ENCODE data around the gene SPEG. TPM values are rescaled to one million over a fixed set of nuclear protein-coding genes. Genes with fewer than 3 reads are reported as not detected.

Gene SPEG
- total RNA-seq = 10 to 100 TPM in 2 of 4 donors, 1 to 10 TPM in 2; 3.2 to 49.5 (median 10.2) TPM

DNA sequence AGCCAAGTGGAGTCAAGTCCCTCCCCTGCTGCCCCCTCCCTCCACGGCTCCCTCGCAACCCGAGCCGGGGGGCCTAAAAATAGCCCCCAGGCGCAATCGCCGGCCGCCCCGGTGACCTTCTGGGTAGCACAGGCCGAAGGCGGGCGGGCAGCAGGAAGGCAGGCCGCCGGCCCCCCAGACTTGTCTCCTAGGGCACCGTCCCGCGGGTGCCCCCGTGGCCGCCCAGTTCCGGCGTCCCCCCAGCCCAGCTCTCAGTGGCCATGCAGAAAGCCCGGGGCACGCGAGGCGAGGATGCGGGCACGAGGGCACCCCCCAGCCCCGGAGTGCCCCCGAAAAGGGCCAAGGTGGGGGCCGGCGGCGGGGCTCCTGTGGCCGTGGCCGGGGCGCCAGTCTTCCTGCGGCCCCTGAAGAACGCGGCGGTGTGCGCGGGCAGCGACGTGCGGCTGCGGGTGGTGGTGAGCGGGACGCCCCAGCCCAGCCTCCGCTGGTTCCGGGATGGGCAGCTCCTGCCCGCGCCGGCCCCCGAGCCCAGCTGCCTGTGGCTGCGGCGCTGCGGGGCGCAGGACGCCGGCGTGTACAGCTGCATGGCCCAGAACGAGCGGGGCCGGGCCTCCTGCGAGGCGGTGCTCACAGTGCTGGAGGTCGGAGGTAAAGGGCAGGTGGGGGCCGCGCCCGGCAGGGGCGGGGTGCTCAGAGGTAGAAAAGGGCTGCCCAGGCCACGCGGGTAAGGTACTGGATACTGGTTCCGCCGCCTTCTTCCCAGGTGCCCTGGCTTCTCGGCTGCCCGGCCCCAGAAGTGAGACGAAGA lies at the start of gene SPEG:
TSS of gene SPEG (plus strand) at position 126 of the 808 bp plus-strand sequence. CDS start at position 261, 135 bp downstream.
- peaks cover 0 to 16% (median 5%) of the 10 kb centered on the region in 4 donors for H3K4me1 ChIP-seq
- peak within 1 kb of the TSS in 2 of 4 donors; percentile 43 to 84 for H3K27ac ChIP-seq
- H3K9me3 ChIP-seq = no peaks in the 10 kb centered on the region
- TF ChIP-seq POLR2A (IDR thresholded peaks at IDR 0.05) = no peak
- TF ChIP-seq, protein P1, sequence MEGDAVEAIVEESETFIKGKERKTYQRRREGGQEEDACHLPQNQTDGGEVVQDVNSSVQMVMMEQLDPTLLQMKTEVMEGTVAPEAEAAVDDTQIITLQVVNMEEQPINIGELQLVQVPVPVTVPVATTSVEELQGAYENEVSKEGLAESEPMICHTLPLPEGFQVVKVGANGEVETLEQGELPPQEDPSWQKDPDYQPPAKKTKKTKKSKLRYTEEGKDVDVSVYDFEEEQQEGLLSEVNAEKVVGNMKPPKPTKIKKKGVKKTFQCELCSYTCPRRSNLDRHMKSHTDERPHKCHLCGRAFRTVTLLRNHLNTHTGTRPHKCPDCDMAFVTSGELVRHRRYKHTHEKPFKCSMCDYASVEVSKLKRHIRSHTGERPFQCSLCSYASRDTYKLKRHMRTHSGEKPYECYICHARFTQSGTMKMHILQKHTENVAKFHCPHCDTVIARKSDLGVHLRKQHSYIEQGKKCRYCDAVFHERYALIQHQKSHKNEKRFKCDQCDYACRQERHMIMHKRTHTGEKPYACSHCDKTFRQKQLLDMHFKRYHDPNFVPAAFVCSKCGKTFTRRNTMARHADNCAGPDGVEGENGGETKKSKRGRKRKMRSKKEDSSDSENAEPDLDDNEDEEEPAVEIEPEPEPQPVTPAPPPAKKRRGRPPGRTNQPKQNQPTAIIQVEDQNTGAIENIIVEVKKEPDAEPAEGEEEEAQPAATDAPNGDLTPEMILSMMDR (IDR thresholded peaks at IDR 0.05) = no peak
- H3K27me3 ChIP-seq = peaks cover 0 to 12% of the 10 kb centered on the region in 2 donors
- DNase-seq = no peak
- peak within 1 kb of the TSS in 3 of 4 donors; percentile 22 to 32 (median 22) for H3K4me3 ChIP-seq
- no peaks in the 10 kb centered on the region for H3K36me3 ChIP-seq

DNA sequence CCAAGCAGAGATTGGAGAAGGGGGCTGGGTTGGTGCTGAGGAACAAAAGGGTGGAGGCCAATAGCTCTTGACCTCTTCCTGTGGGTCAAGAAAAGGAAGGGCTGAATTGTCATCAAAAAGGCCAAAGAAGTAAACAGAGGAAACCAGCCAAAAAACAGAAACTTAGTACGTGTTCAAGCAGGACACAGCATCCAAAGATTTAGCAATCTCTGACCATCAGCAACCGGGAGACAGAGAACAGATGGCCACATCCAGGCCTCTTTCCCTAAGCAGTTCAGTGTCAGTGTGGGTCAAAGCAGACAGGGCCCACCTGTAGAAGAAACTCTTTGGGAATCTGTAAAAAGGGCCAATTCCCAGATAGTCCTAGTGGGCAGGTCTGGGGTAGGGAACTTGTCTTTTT lies 49.8 kb upstream of the SPEG start:
- H3K4me3 ChIP-seq = no peak overlapping the region
- DNase-seq = no peak
- H3K27me3 ChIP-seq = no peaks in the 10 kb centered on the region
- peaks cover 0 to 61% (median 0%) of the 10 kb centered on the region in 3 donors for H3K36me3 ChIP-seq
- no peaks in the 10 kb centered on the region for H3K9me3 ChIP-seq
- peaks cover 0 to 26% (median 11%) of the 10 kb centered on the region in 4 donors for H3K4me1 ChIP-seq
- H3K27ac ChIP-seq = peak overlapping the region in 2 of 4 donors; percentile 31 to 33
- no peak for TF ChIP-seq POLR2A (IDR thresholded peaks at IDR 0.05)
- TF ChIP-seq, protein P1 (IDR thresholded peaks at IDR 0.05) = no peak

DNA sequence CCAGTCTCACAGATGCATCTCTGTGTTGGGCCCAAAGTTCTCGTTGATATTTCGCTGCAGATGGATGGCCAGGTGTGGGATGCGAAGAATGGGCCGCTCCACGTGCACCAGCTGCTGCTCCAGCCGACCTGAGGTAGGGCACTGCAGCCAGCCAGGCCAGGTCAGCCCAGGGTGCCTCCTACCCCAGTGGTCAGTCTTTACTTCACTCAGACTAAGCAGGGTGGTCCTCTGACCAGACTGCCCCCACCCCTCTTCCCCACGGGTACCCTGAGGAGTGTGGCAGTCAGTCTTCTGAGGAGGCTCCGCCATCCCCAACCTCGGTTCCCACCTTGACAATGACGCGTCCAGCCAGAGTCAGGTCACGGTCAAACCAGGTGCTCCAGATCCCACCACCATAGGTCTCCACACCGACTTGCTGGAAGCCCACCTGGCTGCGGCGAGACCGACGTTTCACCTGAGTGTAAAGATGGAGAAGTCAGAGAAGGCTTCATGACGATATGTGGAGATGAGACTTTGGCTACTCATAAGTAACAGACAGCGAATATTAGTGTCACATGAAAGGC lies 48.6 kb upstream of the SPEG start:
- Histone ChIP-seq H3K4me3 (peak overlapping the region in 1 of 4 donors; percentile 86), H3K27ac (peak overlapping the region in 1 of 4 donors; percentile 100), H3K36me3 (peaks cover 0 to 55% (median 0%) of the 10 kb centered on the region in 3 donors), H3K9me3 (no peaks in the 10 kb centered on the region), H3K4me1 (peaks cover 0 to 26% (median 11%) of the 10 kb centered on the region in 4 donors), H3K27me3 (no peaks in the 10 kb centered on the region)
- no peak for DNase-seq
- TF ChIP-seq, protein P1 (IDR thresholded peaks at IDR 0.05) = no peak
- no peak for TF ChIP-seq POLR2A (IDR thresholded peaks at IDR 0.05)

DNA sequence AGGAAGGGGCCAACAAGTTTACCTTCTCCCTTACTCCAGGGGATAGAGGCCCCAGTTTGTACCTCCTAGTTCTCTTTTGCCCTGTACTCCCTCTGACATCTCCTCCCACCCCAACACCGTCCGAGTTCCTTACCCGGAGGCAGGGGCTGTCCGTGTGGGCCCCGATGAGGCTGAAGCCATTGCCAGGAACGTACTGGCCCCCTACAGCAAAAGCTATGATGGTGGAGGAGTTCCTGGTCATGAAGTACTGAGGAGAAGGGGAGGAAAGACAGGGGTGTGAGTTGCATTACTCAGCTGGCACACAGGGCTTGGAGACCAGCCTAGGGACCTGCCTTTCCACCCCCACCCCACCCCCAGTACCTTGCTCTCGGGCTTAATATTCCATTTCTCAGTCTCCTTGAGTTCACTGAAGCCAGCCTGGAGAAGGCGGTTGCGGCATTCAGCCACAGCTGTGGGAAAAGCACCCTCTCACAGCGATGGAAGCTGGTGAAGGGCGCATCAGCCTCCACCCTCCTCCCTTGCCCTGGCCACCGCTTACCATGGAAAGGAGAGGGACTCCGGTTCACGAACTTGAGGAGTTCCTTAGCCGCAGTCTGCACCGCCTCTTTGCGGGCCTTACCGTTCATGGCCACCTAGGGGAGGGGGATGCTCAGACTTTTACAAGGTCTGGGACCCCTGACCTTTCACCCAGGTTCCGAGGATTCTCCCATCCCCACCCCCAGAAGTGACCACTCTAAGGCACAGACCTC lies 47.9 kb upstream of the SPEG start:
- peak overlapping the region; percentile 96 to 100 (median 98) for H3K27ac ChIP-seq
- peak in 1 of 2 donors; percentile 9 for TF ChIP-seq POLR2A (IDR thresholded peaks at IDR 0.05)
- TF ChIP-seq, protein P1 (IDR thresholded peaks at IDR 0.05) = peak in 1 of 6 experiments; percentile 20
- DNase-seq = no peak
- peak overlapping the region; percentile 85 to 94 (median 89) for H3K4me3 ChIP-seq
- no peaks in the 10 kb centered on the region for H3K9me3 ChIP-seq
- H3K36me3 ChIP-seq = peaks cover 0 to 48% (median 0%) of the 10 kb centered on the region in 3 donors
- peaks cover 0 to 26% (median 11%) of the 10 kb centered on the region in 4 donors for H3K4me1 ChIP-seq
- H3K27me3 ChIP-seq = no peaks in the 10 kb centered on the region

All from Peyer's patch (tissue), 4 donors.